HCT116 (cell line): ENCODE data around the gene ZFAND6. TPM values are rescaled to one million over a fixed set of nuclear protein-coding genes. Genes with fewer than 3 reads are reported as not detected.
"Not testable (repeated sequence)": the region's sequence is repeated elsewhere in the genome, so short reads cannot be mapped to it uniquely, and the experiment has no call there.

ENCODE experiments used
- ATAC-seq: fragments of 200-7000 bp; cut with Tn5 transposase; 2 replicates; pipeline ENCODE4 v1.9.1; 2020; ENCODE audit warnings: mild to moderate bottlenecking, moderate library complexity
- BruUV-seq: library from RNA; stranded (reverse); fragments of 400-500 nt; replicated peaks from 2 replicates; lab custom pipeline; 2021; lab: Mats Ljungman, UMichigan
- CTCF ChIA-PET: fragments of 300-600 bp; sonication (Branson Sonifier 250); formaldehyde crosslinking; loops from one replicate; lab custom pipeline; 2021; ENCODE audit warnings: antibody characterized with exemption; lab: Charles Lee
- POLR2A ChIA-PET: fragments of 300-600, 350-600 bp; sonication (Branson Sonifier 250); formaldehyde crosslinking; loops from one replicate; lab custom pipeline; 2021; ENCODE audit warnings: antibody characterized with exemption; lab: Charles Lee
- RAD21 ChIA-PET, 2 experiments: fragments of 300-600 bp; sonication (Branson Sonifier 250); formaldehyde crosslinking; loops; one replicate each; lab custom pipeline; 2023; ENCODE audit warnings: low total read pairs in 2 of 2; ENCODE audit not compliant: uncharacterized antibody in 2 of 2, unreplicated experiment in 2 of 2, low non-redundant PET in 1 of 2; lab: Charles Lee
- DNase-seq: peaks from one replicate; pipeline ENCODE4 v3.0.0-alpha.2; 2010; ENCODE audit warnings: low read depth, low spot score
- H2AFZ ChIP-seq: fragments of 200-600 bp; shearing (Covaris generic), sonication (generic); 2 replicates; pipeline ENCODE4 v1.6.1; 2017; ENCODE audit warnings: low read depth, mixed run types, mixed read lengths, antibody characterized with exemption, low read length; ENCODE audit not compliant: poor library complexity, severe bottlenecking
- H3K27ac ChIP-seq: 2 replicates; pipeline ENCODE4 v1.5.1; 2012; ENCODE audit warnings: low read depth, low read length
- H3K27me3 ChIP-seq: fragments of 200-600 bp; sonication (generic); 2 replicates; pipeline ENCODE4 v1.6.1; 2016; ENCODE audit warnings: mixed run types, low read length, mixed read lengths; ENCODE audit not compliant: insufficient read depth
- H3K36me3 ChIP-seq, 2 experiments: fragments of 200-500 bp in 1 of 2; fragments of 200-600 bp in 1 of 2; sonication (Bioruptor generic) in 1 of 2; sonication (generic) in 1 of 2; 2 replicates each; pipeline versions ENCODE4 v1.5.1 to v1.6.1; 2014 to 2016; ENCODE audit warnings: low read length in 2 of 2, inconsistent platforms in 1 of 2, mixed read lengths in 1 of 2, mixed run types in 1 of 2; ENCODE audit not compliant: insufficient read depth in 2 of 2, control insufficient read depth in 1 of 2
- H3K4me1 ChIP-seq, 2 experiments: fragments of 200-600 bp in 1 of 2; sonication (generic) in 1 of 2; 2 replicates each; pipeline versions ENCODE4 v1.5.1 to v1.6.1; 2012 to 2017; ENCODE audit warnings: low read length in 2 of 2, inconsistent platforms in 1 of 2, mild to moderate bottlenecking in 1 of 2, mixed read lengths in 1 of 2, mixed run types in 1 of 2, moderate library complexity in 1 of 2; ENCODE audit not compliant: insufficient read depth in 2 of 2, control insufficient read depth in 1 of 2
- H3K4me2 ChIP-seq: fragments of 200-600 bp; sonication (generic); 2 replicates; pipeline ENCODE4 v1.6.1; 2017; ENCODE audit warnings: mixed run types, low read length, mixed read lengths
- H3K4me3 ChIP-seq, 2 experiments: fragments of 200-600 bp in 1 of 2; sonication (generic) in 1 of 2; replicated peaks in 1 of 2; 2 replicates each; pipeline ENCODE4 v1.5.1; 2011 to 2016; ENCODE audit warnings: low read length in 2 of 2, control low read depth in 1 of 2, low read depth in 1 of 2, mild to moderate bottlenecking in 1 of 2, mixed read lengths in 1 of 2, mixed run types in 1 of 2
- H3K79me2 ChIP-seq: fragments of 200-600 bp; sonication (generic); 2 replicates; pipeline ENCODE4 v1.6.1; 2017; ENCODE audit warnings: mild to moderate bottlenecking, mixed run types, low read length, moderate library complexity, mixed read lengths; ENCODE audit not compliant: insufficient read depth
- H3K9ac ChIP-seq: fragments of 200-600 bp; sonication (generic); 2 replicates; pipeline ENCODE4 v1.6.1; 2016; ENCODE audit warnings: low read length, mixed read lengths
- H3K9me2 ChIP-seq: fragments of 200-600 bp; sonication (generic), shearing (Covaris generic); 2 replicates; pipeline ENCODE4 v1.6.1; 2017; ENCODE audit warnings: mixed run types, mild to moderate bottlenecking, moderate library complexity; ENCODE audit not compliant: insufficient read depth
- H3K9me3 ChIP-seq, 2 experiments: fragments of 200-500 bp in 1 of 2; fragments of 200-600 bp in 1 of 2; sonication (Bioruptor generic) in 1 of 2; sonication (generic) in 1 of 2; 2 replicates each; pipeline ENCODE4 v1.6.1; 2014 to 2017; ENCODE audit warnings: low read length in 2 of 2, mixed read lengths in 2 of 2, inconsistent platforms in 1 of 2, low read depth in 1 of 2, mild to moderate bottlenecking in 1 of 2, mixed run types in 1 of 2, moderate library complexity in 1 of 2; ENCODE audit not compliant: control insufficient read depth in 1 of 2, insufficient read depth in 1 of 2
- H4K20me1 ChIP-seq: fragments of 200-600 bp; sonication (generic), shearing (Covaris generic); 2 replicates; pipeline ENCODE4 v1.6.1; 2017; ENCODE audit warnings: mixed run types, mild to moderate bottlenecking, moderate library complexity; ENCODE audit not compliant: insufficient read depth
- CBX3 ChIP-seq: IDR thresholded peaks from 2 replicates; pipeline ENCODE4 v1.6.1; 2012; ENCODE audit warnings: low read depth
- CTCF ChIP-seq, 3 experiments: fragments of 200-600 bp in 1 of 3; sonication (generic) in 1 of 3; IDR thresholded peaks in 2 of 3; conservative IDR thresholded peaks in 1 of 3; 2 replicates each; pipeline ENCODE4 v1.5.1; 2012 to 2017; ENCODE audit warnings: low read depth in 2 of 3, low read length in 2 of 3, antibody characterized with exemption in 1 of 3, borderline replicate concordance in 1 of 3, control low read depth in 1 of 3, mild to moderate bottlenecking in 1 of 3, mixed read lengths in 1 of 3, mixed run types in 1 of 3, moderate library complexity in 1 of 3; ENCODE audit not compliant: insufficient read depth in 1 of 3
- EZH2phosphoT487 ChIP-seq: fragments of 200-600 bp; IDR thresholded peaks from 2 replicates; pipeline ENCODE4 v1.6.1; 2018; ENCODE audit warnings: antibody characterized with exemption, borderline replicate concordance
- FOSL1 ChIP-seq: IDR thresholded peaks from 2 replicates; pipeline ENCODE4 v1.6.1; 2012; ENCODE audit warnings: low read depth
- POLR2AphosphoS5 ChIP-seq: IDR thresholded peaks from 2 replicates; pipeline ENCODE4 v1.6.1; 2011; ENCODE audit warnings: mild to moderate bottlenecking, low read depth, low read length, moderate library complexity
- REST ChIP-seq: IDR thresholded peaks from 2 replicates; pipeline ENCODE4 v1.6.1; 2012; ENCODE audit warnings: low read depth
- TCF7L2 ChIP-seq: IDR thresholded peaks from 2 replicates; pipeline ENCODE4 v1.7.0; 2011; ENCODE audit warnings: borderline replicate concordance, inconsistent platforms; ENCODE audit not compliant: insufficient read depth, insufficient read length; ENCODE audit errors: extremely low read depth
- ZBTB33 ChIP-seq: IDR thresholded peaks from 2 replicates; pipeline ENCODE4 v1.6.1; 2011; ENCODE audit warnings: mild to moderate bottlenecking, low read length, moderate library complexity; ENCODE audit not compliant: insufficient replicate concordance; ENCODE audit errors: extremely low read depth
- intact Hi-C: fragments of 100-400 bp; cut with micrococcal nuclease; formaldehyde crosslinking; loops from 2 replicates; pipeline ENCODE4 v1.10.0; 2022
- total RNA-seq: library from RNA; stranded (reverse); gene quantifications from one replicate; pipeline ENCODE4 v1.2.1, GENCODE V29; 2021; ENCODE audit not compliant: unreplicated experiment

The ZFAND6 gene
- total RNA-seq, 1 experiment from 2014 or later: 51.3 TPM

- DNase-seq, BruUV-seq, H2AFZ ChIP-seq, intact Hi-C loops, H3K9me2 ChIP-seq, H3K79me2 ChIP-seq, H3K9me3 ChIP-seq, H3K9ac ChIP-seq, POLR2A ChIA-PET, H3K27me3 ChIP-seq, H3K4me2 ChIP-seq, H4K20me1 ChIP-seq, RAD21 ChIA-PET, CTCF ChIA-PET, H3K4me1 ChIP-seq, H3K4me3 ChIP-seq, H3K27ac ChIP-seq, ATAC-seq, H3K36me3 ChIP-seq: not testable (repeated sequence)
These were observed 42.3 kb upstream of the ZFAND6 start for GRCh38 chr15:80017139-80017538.

- H4K20me1 ChIP-seq: no peaks in the 10 kb centered on the region
- no peaks in the 10 kb centered on the region for H3K27me3 ChIP-seq
- H3K4me3 ChIP-seq: no peak overlapping the region
- intact Hi-C loops: no loop called here
- DNase-seq (no peak), ATAC-seq (no peak)
- H3K79me2 ChIP-seq: no peaks in the 10 kb centered on the region
- no peak overlapping the region for H2AFZ ChIP-seq
- no peak overlapping the region for H3K27ac ChIP-seq
- TF ChIP-seq POLR2AphosphoS5 (no peak), FOSL1 (no peak), EZH2phosphoT487 (no peak), CTCF (IDR thresholded peaks at IDR 0.05 in 2 of 3, conservative IDR thresholded peaks at IDR 0.05 in 1 of 3; ENCODE audit: borderline replicate concordance in 1 of 3, insufficient read depth in 1 of 3, low read depth in 2 of 3, low read length in 2 of 3) (no peak), TCF7L2 (no peak), ZBTB33 (no peak), CBX3 (no peak), REST (no peak)
- no peak overlapping the region for H3K4me2 ChIP-seq
- H3K9me2 ChIP-seq: no peaks in the 10 kb centered on the region
- POLR2A ChIA-PET: no interaction called here
- RAD21 ChIA-PET: no interaction called here
- H3K9me3 ChIP-seq: no peaks in the 10 kb centered on the region
- H3K36me3 ChIP-seq: no peaks in the 10 kb centered on the region
- no TSS peak for BruUV-seq
- no peaks in the 10 kb centered on the region for H3K4me1 ChIP-seq
- H3K9ac ChIP-seq: no peak overlapping the region
- CTCF ChIA-PET: no interaction called here
These were observed 40.2 kb upstream of the ZFAND6 start for GRCh38 chr15:80019168-80019745.
